T-helper 1 cell (primary cell): ENCODE data around the gene ERGIC1.
"Not testable (repeated sequence)": the region's sequence is repeated elsewhere in the genome, so short reads cannot be mapped to it uniquely, and the experiment has no call there.

Experiments used
- DNase-seq, 5 donors: peaks; one replicate each; pipeline ENCODE4 v3.0.0-alpha.2; 2012 to 2020

ERGIC1 gene

DNA sequence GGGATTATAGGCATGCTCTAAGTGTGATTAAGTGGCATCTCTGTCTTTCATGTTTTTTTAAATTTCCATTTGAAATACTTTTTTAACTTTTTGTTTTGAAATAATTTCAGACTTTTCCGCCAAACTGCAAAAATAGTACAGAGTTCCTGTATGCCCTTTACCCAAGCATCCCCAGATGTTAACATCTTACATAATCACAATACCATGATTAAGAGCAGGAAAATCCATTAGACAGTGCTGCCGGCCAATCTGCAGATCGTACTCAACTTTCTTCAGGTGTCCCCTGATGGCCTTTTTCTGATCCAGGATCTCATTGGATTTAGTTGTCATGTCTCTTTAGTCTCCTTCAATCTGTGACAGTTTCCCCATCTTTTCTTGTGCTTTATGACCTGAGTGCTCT lies 49.0 kb downstream of the ERGIC1 start:
- no peak for DNase-seq

DNA sequence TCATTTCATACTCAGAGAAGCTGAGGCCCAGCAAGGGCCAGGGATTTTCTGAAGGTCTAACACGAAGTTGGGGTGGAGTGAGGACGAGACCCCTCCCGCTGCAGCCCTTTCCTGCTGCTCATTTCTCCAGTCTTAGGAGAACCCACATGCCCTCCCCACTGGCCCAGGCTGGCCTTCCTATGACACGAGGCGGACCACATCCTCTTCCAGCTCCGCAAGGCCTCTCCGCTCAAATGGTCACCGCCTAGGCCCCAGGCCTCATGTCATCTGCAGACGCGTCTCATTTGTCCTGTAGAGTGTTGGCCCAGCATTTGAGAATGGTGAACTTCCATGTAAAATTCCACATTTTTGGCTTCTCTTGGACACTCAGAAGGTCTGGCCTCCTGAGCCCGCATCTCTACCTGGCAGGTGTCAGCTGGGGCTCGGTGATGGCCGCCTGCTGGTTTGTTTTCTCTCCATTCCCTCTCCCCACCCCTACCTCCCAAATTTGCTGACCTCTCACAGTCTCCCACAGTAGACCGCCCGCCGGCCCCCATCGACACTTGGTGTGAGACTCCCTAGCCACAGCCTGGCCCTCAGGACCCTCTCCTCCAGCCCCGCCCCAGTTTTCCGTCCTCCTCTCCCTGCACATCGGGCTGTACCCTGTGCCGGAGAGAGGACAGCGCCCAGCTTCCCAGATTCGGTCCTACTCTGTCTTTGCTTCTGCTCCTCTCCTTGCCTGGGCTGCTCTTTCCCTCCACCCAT lies 51.7 kb downstream of the ERGIC1 start:
- DNase-seq: no peak

- DNase-seq: no peak
Measured at GRCh38 chr5:172886476-172886875, 52.4 kb downstream of the ERGIC1 start.

DNA sequence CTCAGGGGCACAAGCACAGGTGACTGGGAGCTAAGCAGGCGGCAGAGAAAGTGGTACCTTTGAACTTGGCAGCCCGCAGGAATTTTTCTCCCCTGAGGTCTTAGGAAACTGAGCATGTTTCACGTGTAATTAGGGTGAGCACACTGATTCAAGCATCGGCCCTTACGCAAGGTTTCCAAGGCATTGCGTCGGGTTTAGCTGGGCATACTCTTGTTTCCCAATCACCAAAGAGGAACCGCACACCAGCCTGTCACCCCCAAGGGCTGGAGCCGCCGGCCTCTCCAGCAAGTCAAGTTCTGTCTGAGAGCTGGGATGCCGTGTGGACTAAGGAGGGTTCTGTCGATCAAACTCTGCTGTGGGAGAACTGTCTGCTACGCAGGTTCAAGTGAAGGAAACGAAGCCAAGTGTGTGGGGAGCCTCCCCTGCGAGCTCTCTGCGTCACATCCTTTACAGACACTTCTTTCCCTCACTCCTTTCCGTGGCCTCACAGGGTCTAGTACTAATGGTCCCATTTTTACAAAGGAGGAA lies 53.0 kb downstream of the ERGIC1 start:
- DNase-seq: no peak

DNA sequence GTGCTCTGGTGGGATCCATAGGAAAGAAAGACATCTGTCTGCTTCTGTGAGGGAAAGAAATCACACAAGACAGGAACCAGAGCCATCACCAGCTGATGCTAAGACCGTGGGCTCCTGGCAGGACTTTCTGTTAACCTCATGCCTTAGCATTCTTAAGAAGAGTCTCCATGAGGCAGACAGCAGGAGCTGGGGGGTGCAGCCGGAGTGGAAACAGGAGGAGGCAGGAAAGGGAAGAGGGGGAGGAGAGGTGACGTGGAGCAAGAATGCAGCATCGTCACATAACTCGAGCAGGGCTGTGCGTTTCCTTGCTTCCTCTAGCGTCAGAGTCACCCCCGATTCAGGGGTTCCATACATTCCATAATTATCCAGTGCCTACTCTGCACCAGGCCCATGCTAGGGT lies 53.6 kb downstream of the ERGIC1 start:
- no peak for DNase-seq

GRCh38 chr5:172890659-172891058 lies 56.6 kb downstream of the ERGIC1 start:
- no peak for DNase-seq

DNA sequence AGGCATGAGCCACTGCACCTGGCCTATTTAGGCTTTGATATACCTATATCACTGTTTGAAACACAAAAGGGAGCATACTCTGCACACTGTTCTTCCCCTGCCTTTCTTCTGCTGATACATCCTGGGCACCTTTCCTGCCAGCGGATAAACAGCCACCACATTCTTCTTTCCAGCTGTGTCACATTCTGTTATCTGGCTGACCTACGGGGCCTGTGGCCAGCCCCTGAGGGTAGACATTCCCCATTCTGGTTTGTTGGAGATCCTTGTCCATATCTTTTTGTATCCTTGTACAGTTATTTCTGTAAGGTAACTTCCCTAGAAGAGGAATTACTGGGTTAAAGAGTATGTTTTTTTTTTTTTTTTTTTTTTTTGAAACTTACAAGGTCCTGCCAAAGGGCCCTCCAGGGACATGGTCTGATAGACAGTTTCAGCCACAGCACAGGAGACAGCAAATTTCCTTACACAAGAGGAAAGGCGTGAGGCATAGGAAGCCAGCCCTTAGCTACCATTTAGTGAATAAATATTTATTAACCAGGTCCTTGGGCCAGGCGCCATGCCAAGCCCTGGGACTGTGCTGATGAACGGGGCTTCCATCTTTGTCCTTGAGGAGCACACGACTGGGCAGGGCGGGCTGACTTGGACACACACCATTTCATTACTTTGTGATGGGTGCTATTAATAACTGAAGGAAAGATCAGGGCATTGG lies 57.8 kb downstream of the ERGIC1 start:
- DNase-seq: no peak

- no peak for DNase-seq
Measured at GRCh38 chr5:172892713-172893112, 58.7 kb downstream of the ERGIC1 start.

- DNase-seq: no peak
Measured at GRCh38 chr5:172894767-172895388, 60.8 kb downstream of the ERGIC1 start.

- DNase-seq: no peak
Measured at GRCh38 chr5:172895549-172895948, 61.5 kb downstream of the ERGIC1 start.

DNA sequence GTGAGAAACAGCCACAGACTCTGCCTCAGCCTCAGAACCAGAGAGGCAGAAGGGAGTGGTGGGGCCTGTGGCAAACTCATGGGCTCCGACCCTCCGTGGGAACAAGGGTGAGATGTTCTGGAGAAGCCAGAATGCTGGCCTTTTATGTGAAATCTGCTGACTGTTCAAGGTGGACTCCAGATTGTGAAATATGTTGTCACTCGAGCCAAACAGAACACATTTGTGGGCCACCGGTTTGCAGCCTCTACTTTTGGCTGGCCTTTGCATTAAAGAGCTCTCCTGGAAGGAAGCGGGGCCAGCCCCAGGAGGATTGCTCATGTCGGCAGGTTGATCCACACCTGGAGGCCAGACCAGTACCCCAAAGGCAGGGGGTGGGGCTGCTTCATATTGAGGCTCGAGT lies 62.4 kb downstream of the ERGIC1 start:
- no peak for DNase-seq

DNA sequence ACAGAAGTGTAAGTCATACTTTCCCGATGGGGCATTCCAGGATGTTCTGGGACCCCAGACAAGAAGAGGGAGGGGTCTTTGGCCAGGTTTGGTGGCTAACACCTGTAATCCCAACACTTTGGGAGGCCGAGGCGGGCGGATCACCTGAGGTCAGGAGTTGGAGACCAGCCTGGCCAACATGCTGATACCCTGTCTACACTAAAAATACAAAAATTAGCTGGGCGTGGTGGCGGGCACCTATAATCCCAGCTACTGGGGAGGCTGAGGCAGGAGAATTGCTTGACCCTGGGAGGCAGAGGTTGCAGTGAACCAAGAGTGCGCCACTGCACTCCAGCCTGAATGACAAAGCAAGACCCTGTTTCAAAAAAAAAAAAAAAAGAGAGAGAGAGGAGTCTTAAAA lies 63.0 kb downstream of the ERGIC1 start:
- not testable (repeated sequence) for DNase-seq

DNA sequence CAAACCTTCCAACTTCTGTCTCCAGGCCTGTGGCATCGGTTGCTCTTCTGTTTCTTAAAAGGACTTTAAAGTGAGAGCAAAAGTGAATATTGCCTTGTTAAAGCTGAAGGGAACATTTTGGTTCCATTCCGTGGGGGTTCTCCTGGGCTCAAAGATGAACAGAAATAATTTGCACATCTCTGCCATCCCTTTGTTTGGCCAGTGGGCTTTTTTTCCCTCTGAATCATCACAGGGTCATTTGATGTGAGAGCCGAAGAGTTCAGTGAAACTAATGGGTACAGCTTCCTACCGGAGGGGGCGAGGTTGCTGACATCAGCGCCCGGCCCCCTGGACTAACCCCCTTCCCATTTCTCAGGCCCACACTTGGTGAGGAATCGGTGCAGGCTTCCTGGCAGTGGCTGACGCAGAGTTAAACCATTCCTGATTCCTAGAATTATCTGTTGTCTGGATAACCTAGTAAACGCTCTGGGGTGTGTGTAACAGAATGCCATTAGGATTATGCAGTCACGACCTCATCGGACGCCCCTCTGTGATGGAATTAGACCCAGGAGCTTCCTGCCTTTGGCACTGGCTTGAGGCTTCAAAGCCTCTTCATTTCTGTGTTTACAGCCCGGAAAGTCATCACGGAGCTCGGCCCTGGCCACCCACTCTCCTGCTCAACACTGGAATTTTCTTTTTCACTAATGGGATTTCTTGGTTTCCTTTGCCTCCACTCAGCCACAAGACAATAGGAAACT lies 63.6 kb downstream of the ERGIC1 start:
- no peak for DNase-seq

GRCh38 chr5:172898218-172898842 lies 64.3 kb downstream of the ERGIC1 start:
- no peak for DNase-seq

DNA sequence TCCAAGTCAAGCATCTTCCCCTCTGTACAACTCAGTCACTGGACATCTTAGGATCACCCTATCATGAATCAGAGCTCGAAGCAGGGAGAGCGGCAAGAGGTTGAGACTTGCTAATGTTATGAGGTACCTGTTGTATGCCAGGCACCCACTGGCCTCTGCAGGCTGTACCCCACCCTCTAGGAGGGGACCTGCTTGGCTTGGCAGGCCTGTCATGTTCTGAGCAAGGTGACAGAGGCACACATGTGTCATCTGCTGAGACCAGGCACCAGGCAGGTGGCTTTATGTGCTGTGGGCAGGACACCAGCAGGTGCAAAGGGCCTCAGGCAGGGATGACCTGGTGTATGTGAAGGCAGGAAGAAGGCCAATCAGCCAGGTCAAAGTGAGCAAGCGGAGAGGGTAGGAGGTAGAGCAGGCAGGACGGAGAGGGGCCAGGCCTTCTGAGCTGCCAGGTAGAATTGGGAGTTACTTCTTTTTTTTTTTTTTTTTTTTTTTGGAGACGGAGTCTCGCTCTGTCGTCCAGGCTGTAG lies 64.9 kb downstream of the ERGIC1 start:
- no peak for DNase-seq

- no peak for DNase-seq
Measured at GRCh38 chr5:172899436-172899835, 65.4 kb downstream of the ERGIC1 start.

- DNase-seq: no peak
Measured at GRCh38 chr5:172901012-172901780, 67.1 kb downstream of the ERGIC1 start.

DNA sequence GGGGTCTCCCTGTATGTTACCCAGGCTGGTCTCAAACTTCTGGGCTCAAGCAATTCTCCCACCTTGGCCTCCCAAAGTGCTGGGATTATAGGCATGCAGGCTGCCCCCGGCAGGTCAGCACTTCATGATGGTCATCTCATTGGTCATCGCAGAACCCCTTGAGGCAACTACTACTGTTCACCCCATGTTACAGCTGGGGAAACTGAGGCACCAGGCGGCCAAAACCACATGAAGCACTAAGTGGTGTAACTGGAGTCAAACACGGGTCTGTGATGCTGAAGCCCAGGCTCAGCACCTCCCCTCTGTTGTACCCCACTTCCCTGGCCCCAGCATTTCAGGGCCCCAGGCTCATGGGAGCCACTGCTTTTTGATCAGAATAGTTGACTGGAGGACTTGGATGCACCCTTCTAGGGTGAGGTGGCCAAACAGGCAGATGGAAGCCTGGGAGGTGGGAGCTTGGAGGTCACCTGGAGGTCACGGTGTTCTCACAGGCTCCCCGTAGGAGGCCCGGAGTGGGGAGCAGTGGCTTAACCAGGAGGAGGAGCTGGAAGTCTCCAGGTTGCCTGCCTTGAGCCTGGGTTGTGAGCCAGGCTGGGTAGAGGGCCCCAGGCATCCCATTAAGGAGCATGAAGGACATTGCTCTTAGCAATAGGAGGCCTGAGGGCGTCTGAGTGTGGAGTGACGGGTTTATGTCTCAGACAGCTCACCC lies 67.9 kb downstream of the ERGIC1 start:
- DNase-seq: no peak

GRCh38 chr5:172902497-172903472 lies 68.7 kb downstream of the ERGIC1 start:
- no peak for DNase-seq

GRCh38 chr5:172903790-172904189 lies 69.7 kb downstream of the ERGIC1 start:
- DNase-seq: no peak
